GM12878 (cell line): ENCODE data around the gene TCF12. TPM values are rescaled to one million over a fixed set of nuclear protein-coding genes. Genes with fewer than 3 reads are reported as not detected.

Experiments
- ATAC-seq: fragments of 200-7000 bp; cut with Tn5 transposase; 3 replicates; pipeline ENCODE4 v1.9.1; 2020; ENCODE audit warnings: mild to moderate bottlenecking, moderate library complexity
- BruUV-seq: library from RNA; stranded (reverse); fragments of 400-500 nt; replicated peaks from 2 replicates; lab custom pipeline; 2021; lab: Mats Ljungman, UMichigan
- CTCF ChIA-PET: fragments of 300-600 bp; sonication (Branson Sonifier 250); formaldehyde crosslinking; extraction: SDS; loops from one replicate; lab custom pipeline; 2021; ENCODE audit warnings: inconsistent platforms; lab: Yijun Ruan, JAX
- POLR2A ChIA-PET: fragments of 350-600 bp; formaldehyde crosslinking; extraction: SDS; loops from one replicate; lab custom pipeline; 2021; ENCODE audit warnings: inconsistent platforms; lab: Charles Lee
- RAD21 ChIA-PET: fragments of 300-600 bp; sonication (Branson Sonifier 250); formaldehyde crosslinking; loops from one replicate; lab custom pipeline; 2023; ENCODE audit warnings: antibody characterized with exemption; ENCODE audit not compliant: unreplicated experiment; lab: Charles Lee
- SMC1A ChIA-PET: fragments of 300-600 bp; sonication (Branson Sonifier 250); formaldehyde crosslinking; loops from one replicate; lab custom pipeline; 2023; ENCODE audit not compliant: unreplicated experiment, uncharacterized antibody; lab: Charles Lee
- DNase-seq: peaks from one replicate; pipeline ENCODE4 v3.0.0-alpha.2; 2011; ENCODE audit warnings: low read depth, low spot score
- FAIRE-seq: peaks from 3 replicates; lab custom pipeline; 2011; peaks lifted over from hg19 to GRCh38; lab: Jason Lieb, UNC
- H2AFZ ChIP-seq: 2 replicates; pipeline ENCODE4 v1.6.0; 2011; ENCODE audit warnings: low read depth, low read length, control low read depth; ENCODE audit not compliant: control insufficient read depth
- H3K27ac ChIP-seq: 2 replicates; pipeline ENCODE4 v1.5.1; 2011; ENCODE audit warnings: control low read depth; ENCODE audit not compliant: control insufficient read depth, insufficient read depth
- H3K27me3 ChIP-seq, 2 experiments: replicated peaks in 1 of 2; 2 replicates each; pipeline versions ENCODE4 v1.6.0 to v1.6.1; 2011; ENCODE audit warnings: low read length in 1 of 2; ENCODE audit not compliant: control insufficient read depth in 2 of 2, insufficient read depth in 2 of 2
- H3K36me3 ChIP-seq, 2 experiments: 2 replicates each; pipeline ENCODE4 v1.5.1; 2011; ENCODE audit warnings: low read length in 1 of 2; ENCODE audit not compliant: control insufficient read depth in 2 of 2, insufficient read depth in 2 of 2
- H3K4me1 ChIP-seq: 2 replicates; pipeline ENCODE4 v1.6.1; 2011; ENCODE audit warnings: mild to moderate bottlenecking, low read length, moderate library complexity, mixed read lengths; ENCODE audit not compliant: control insufficient read depth, insufficient read depth
- H3K4me2 ChIP-seq: 2 replicates; pipeline ENCODE4 v1.6.0; 2011; ENCODE audit warnings: control low read depth; ENCODE audit not compliant: control insufficient read depth, insufficient read depth
- H3K4me3 ChIP-seq: fragments of 200-600 bp; sonication (generic); 2 replicates; pipeline ENCODE4 v1.5.1; 2016
- H3K79me2 ChIP-seq: 2 replicates; pipeline ENCODE4 v1.6.0; 2011; ENCODE audit warnings: low read length; ENCODE audit not compliant: control insufficient read depth, insufficient read depth
- H3K9ac ChIP-seq: 2 replicates; pipeline ENCODE4 v1.8.0; 2011; ENCODE audit warnings: low read length, control low read depth, mixed read lengths; ENCODE audit not compliant: control insufficient read depth, insufficient read depth
- H3K9me3 ChIP-seq: replicated peaks from 3 replicates; pipeline ENCODE4 v1.5.1; 2011; ENCODE audit warnings: mild to moderate bottlenecking, low read length; ENCODE audit not compliant: control insufficient read depth, insufficient read depth
- H4K20me1 ChIP-seq: 2 replicates; pipeline ENCODE4 v1.6.0; 2011; ENCODE audit not compliant: control insufficient read depth, insufficient read depth
- CBX3 ChIP-seq: fragments of 200-600 bp; sonication (generic); IDR thresholded peaks from 2 replicates; pipeline ENCODE4 v1.6.1; 2016; ENCODE audit warnings: low read depth, borderline replicate concordance
- EED ChIP-seq: sonication (generic); IDR thresholded peaks from 2 replicates; pipeline ENCODE4 v1.6.1; 2016; ENCODE audit warnings: antibody characterized with exemption, low read depth
- MTA2 ChIP-seq: fragments of 450-650 bp; IDR thresholded peaks from 2 replicates; pipeline ENCODE4 v1.6.1; 2016; ENCODE audit warnings: low read depth, mild to moderate bottlenecking, moderate library complexity
- NBN ChIP-seq: fragments of 450-650 bp; IDR thresholded peaks from 2 replicates; pipeline ENCODE4 v1.6.1; 2016
- NFYA ChIP-seq: IDR thresholded peaks from 2 replicates; pipeline ENCODE4 v1.6.1; 2011; ENCODE audit warnings: low read depth, mild to moderate bottlenecking, low read length, improper control_type of control experiment, borderline replicate concordance
- ZBED1 ChIP-seq: IDR thresholded peaks from 2 replicates; pipeline ENCODE4 v1.6.1; 2016; ENCODE audit warnings: borderline replicate concordance
- in situ Hi-C: fragments of 300-500 bp; cut with MboI; formaldehyde crosslinking; loops from 9 replicates; pipeline ENCODE4 v1.14.3; 2018; ENCODE audit warnings: mixed read lengths
- intact Hi-C: fragments of 100-400 bp; cut with micrococcal nuclease; formaldehyde crosslinking; loops from one replicate; pipeline ENCODE4 v1.14.2; 2022; ENCODE audit not compliant: unreplicated experiment
- polyA plus RNA-seq, 11 experiments: library from polyadenylated mRNA; depleted of rRNA in 4 of 11; unstranded in 6 of 11; stranded (reverse) in 5 of 11; fragments of >200 nt; fragmentation: Nextera tagmentation in 4 of 11; fragmentation: Illumina TruSeq in 1 of 11; extraction: Ambion mirVana in 4 of 11; extraction: Trizol in 1 of 11; gene quantifications; 1 replicate in 1 of 11; 2 replicates in 10 of 11; pipeline versions ENCODE4 v1.2.1 to v1.2.3, GENCODE V29; 2011 to 2016; ENCODE audit warnings: inconsistent platforms in 2 of 11, missing spikeins in 2 of 11, low read depth in 1 of 11
- total RNA-seq, 4 experiments: library from RNA; depleted of rRNA in 3 of 4; stranded (reverse); fragments of >200 nt in 3 of 4; fragmentation: Illumina TruSeq in 1 of 4; extraction: Trizol in 1 of 4; gene quantifications; 2 replicates each; pipeline versions ENCODE4 v1.2.1 to v1.2.3, GENCODE V29; 2013 to 2021
- TF ChIP-seq, protein P1 (sequence below): IDR thresholded peaks from 2 replicates; pipeline ENCODE4 v1.6.1; 2011; ENCODE audit warnings: borderline replicate concordance, low read depth, mild to moderate bottlenecking, moderate library complexity, low read length; ENCODE audit not compliant: insufficient read depth, poor library complexity, severe bottlenecking

TCF12 gene
- total and polyA plus RNA-seq, 10 of the 15 experiments (the other 5 are each of a cell fraction or from before 2014, with no cell fraction given), result 8.2 to 70.9 (median 49.5) TPM

DNA sequence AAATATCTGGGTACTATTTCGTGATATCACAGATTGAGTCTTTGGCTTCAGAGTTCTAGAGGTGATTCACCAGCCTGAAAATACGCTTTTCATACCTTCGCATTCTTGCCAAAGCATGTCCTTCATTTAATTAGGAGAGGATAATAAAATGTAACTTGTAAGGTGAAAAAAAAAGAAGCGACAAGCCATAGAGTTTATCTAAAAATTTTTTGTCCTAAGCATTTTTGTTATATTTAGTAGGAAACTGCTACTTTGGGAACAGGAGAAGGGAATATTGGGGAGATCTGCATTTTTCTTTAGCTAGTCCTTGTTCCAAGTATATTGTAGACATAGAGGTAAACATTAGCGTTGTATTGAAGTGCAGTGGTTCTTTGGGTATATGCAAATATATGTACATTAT, 120.1 kb downstream of the TCF12 start (continued):
- TF ChIP-seq, protein P1, sequence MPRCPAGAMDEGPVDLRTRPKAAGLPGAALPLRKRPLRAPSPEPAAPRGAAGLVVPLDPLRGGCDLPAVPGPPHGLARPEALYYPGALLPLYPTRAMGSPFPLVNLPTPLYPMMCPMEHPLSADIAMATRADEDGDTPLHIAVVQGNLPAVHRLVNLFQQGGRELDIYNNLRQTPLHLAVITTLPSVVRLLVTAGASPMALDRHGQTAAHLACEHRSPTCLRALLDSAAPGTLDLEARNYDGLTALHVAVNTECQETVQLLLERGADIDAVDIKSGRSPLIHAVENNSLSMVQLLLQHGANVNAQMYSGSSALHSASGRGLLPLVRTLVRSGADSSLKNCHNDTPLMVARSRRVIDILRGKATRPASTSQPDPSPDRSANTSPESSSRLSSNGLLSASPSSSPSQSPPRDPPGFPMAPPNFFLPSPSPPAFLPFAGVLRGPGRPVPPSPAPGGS, result no peak

DNA sequence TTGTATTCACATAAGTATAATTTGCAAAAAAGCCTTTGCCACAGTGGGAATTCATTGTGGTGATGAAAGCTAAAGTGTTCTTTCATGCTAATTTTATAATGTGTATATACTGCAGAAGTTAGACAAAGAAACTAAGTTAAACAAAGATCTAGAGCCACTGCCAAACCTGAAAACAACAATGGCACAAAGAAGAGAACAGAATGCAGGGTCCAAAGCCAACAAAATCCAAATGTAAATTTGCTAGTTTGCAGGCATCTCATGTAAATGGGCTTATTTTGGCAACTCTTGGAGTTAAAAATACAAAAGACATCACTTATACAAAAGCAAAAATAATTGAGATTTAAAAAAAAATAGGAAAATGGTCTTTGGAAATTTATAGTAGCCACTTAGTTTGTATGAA, 123.0 kb downstream of the TCF12 start:
- POLR2A ChIA-PET, result no interaction called here
- H3K4me2 ChIP-seq, result no peak overlapping the region
- DNase-seq, result no peak
- no peak for TF ChIP-seq ZBED1
- TF ChIP-seq NFYA, result no peak
- no peak for TF ChIP-seq NBN
- no peak for TF ChIP-seq CBX3
- TF ChIP-seq MTA2, result no peak
- TF ChIP-seq EED, result no peak
- TF ChIP-seq, all 136 proteins: peak for 0
- FAIRE-seq (no peak), ATAC-seq (no peak)
- ChIA-PET SMC1A (interaction anchor here (1.3 kb wide), 1 partner anchor 31 kb away, joined by 5 read pairs; no protein-coding TSS in a partner anchor), RAD21 (no interaction called here), CTCF (interaction anchor here (2.0 kb wide), 1 partner anchor 10 kb away, joined by 7 read pairs; no protein-coding TSS in a partner anchor)
- no peak overlapping the region for H3K4me3 ChIP-seq
- H3K36me3 ChIP-seq, result no peaks in the 10 kb centered on the region
- H3K27me3 ChIP-seq, result no peaks in the 10 kb centered on the region
- H4K20me1 ChIP-seq, result no peaks in the 10 kb centered on the region
- intact Hi-C loops, result no loop called here
- no peak overlapping the region for H3K27ac ChIP-seq
- H3K9me3 ChIP-seq, result peaks cover 1% of the 10 kb centered on the region; the same call in 1 of the 3 replicates
- in situ Hi-C loops, result no loop called here
- no peak overlapping the region for H2AFZ ChIP-seq
- no TSS peak for BruUV-seq
- peaks cover 17% of the 10 kb centered on the region for H3K79me2 ChIP-seq
- peaks cover 21% of the 10 kb centered on the region for H3K4me1 ChIP-seq
- H3K9ac ChIP-seq, result no peak overlapping the region
